CD4-positive, alpha-beta T cell treated with Interleukin-1 beta for 1 hour (primary cell): ENCODE data around the gene SAMD8.
A peak's percentile ranks its signal among the peaks of the same experiment; 100 is the strongest.

Experiments
- DNase-seq, 2 donors: peaks; one replicate each; pipeline ENCODE4 v3.0.0-alpha.2; 2020 to 2022

Gene SAMD8

DNA sequence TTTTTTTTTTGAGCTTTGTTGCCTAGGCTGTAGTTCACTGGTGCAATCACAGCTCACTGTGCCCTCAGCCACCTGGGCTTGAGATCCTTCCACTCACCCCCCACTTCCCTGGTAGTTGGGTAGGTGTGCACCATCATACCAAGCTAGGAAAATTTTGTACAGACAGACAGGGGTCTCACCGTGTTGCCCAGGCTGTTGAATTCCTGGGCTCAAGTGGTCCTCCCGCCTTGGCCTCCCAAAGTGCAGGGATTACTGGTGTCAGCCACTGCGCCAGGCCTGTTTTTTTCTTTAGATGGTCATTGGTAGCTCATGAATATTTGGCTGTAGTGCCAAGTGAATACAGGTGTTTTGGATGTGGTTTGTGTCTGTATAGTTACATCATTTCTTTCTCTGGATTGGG, 116.8 kb downstream of the SAMD8 start:
- no peak for DNase-seq

DNA sequence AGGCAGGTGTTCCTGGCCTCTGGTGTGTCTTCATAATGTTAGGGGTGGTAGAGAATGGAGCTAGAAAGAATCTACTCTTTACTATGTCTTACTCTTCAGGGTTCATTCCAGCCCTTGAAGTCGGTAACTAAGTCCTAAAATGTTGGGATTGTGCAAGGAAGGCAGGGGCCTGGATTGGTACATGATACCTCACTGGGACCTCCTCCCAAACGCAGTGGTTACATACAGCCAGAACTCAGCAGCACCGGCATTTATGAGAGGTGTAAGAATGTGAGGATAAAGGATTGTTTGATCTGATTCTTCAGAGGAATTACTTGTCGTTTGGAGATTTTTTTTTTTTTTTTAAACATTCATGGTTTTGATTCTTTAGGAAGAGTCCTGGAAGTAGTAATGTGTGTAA, 117.4 kb downstream of the SAMD8 start:
- no peak for DNase-seq

GRCh38 chr10:75229971-75230370, 118.5 kb downstream of the SAMD8 start:
- DNase-seq: no peak

- DNase-seq: peak; percentile 94 to 97
Measured at GRCh38 chr10:75230600-75231038, 119.2 kb downstream of the SAMD8 start.
